GM21447 (cell line): ENCODE data around the gene NACA2.
"Not testable (repeated sequence)": the region's sequence is repeated elsewhere in the genome, so short reads cannot be mapped to it uniquely, and the experiment has no call there.

Source experiments
- ATAC-seq: cut with Tn5 transposase; IDR thresholded peaks from one replicate; pipeline ENCODE4 v1.9.1; 2021; ENCODE audit not compliant: unreplicated experiment

NACA2 gene

DNA sequence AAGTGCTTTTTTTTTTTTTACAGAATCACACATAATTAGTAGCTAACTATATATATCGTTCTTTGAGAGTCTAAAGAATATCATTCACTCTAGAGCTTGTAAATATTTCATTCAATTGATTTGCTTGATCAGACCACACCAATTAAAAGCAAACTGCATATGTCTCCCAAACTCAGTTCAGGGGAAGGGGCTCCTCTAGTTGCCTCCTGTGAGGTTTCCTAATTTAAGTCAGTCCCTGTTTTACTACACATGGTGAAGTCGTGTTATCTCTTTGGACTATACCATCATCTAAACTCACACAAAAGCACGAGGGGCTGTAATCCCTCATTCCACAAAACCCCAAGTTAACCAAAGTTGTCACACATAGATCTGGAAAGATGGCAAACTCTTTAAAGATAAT lies 11.7 kb downstream of the NACA2 start:
- no peak for ATAC-seq

DNA sequence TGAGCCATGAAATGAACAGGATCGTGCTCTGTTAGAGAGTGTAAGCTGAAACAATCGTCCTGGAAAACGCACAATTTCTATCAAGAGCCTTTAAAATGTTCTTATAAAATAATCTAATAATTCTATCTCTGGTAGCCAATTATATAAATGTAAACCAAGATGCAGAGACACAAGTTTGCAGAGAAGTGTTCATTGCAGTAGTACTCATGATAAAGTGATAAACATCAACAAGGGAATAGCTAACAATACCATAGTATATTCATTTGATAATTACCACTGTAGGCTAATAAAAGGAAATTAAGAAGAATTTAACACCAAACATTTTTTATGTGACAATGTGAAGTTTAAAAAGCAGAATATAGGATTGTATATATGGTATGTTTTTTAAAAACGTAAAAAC lies 12.4 kb downstream of the NACA2 start:
- ATAC-seq = no peak

DNA sequence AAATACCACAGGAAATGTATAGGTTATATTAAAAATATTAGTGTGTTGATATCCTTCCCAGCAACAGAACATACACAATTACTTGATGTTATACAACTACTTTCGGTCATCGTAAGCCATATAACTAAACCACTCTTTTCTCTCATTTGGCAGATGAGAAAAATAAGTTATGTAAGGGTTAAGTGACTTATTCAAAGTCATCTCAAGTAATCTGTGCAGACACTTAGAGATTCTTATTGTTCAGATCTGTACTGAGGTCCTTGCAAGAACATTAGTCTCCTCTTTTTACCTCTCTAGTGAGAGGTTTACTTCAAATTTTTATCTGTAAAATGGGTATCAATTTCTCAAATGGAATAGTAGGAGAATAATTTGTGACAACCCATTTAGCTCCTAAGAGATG lies 15.0 kb downstream of the NACA2 start:
- no peak for ATAC-seq

DNA sequence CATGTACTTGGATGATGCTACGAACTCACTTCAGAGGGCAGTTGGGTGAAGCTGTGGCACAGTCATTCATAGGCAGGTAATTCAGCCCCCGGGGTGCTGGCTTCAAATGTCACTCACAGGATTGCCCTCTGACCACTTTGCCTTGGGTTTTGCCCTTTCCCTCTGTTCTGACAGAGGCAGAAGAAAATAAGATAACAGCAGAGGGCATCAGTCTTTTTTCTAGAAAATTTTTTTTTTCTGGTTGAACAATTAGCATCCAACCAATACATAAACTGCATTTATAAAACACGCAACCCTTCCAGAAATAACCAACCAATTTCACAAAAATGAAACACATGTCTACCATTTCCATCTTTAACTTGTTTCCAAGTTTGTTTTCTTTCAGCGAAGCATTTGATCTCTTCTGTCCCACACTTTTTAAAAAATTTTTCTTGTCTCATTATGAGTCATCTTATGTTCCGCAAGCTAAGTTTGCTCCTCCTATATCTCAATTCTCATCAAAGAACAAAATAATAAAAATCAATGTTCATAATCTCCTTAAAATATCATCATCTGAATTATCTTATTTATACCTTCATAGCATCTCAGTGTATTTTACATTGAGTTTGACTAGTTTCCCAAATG lies 15.6 kb downstream of the NACA2 start:
- ATAC-seq = no peak

DNA sequence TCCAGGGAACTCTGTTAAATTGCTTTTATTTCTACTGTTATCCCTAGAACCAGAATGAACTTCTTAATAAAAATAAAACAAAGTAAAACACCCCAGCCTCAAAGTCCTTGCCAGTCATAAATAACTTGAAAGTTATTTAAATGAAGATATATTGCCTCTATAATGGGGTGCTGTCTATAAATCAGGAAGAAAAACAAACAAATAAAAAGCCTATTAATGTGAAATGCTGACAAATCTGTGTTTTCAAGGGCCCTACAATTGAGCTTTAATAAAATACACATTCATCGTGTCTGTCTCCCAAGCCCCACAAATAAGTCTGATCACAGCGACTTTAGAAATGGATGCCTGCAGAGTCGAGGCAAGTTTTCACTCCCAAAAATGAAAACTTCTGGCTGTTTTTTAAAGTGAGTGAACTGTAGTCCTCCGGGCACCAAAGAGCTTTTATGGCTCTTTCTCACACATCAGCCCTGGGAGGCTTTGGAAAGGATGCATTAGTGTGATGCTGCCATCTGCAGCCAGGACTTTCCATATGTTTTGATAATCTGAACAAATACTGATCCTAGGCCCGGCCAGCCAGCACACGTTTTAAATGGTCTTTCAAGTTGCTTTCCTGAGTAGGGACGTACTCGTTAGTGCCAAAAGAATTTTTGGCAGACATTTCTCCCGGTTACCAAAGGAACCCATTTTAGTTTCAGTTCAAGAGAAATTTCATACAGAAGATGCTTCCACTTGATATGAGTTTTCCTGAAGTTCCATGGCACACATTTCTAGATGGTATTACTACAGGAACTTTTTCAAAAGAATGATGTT lies 16.3 kb downstream of the NACA2 start:
- ATAC-seq = no peak

DNA sequence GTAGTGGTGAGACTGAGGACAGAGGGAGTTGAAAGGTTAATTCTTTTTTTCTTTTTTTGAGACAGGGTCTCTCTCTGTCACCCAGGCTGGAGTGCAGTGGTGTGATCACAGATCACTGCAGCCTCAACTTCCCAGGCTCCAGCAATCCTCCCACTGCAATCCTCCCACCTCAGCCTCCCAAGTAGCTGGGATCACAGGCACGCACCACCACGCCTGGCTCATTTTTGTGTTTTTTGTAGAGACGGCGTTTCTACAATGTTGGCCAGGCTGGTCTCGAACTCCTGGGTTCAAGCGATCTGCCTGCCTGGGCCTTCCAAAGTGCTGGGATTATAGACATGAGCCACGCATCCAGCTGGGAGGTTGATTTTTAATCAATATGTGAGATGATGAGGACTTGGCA lies 18.5 kb downstream of the NACA2 start:
- ATAC-seq = not testable (repeated sequence)

DNA sequence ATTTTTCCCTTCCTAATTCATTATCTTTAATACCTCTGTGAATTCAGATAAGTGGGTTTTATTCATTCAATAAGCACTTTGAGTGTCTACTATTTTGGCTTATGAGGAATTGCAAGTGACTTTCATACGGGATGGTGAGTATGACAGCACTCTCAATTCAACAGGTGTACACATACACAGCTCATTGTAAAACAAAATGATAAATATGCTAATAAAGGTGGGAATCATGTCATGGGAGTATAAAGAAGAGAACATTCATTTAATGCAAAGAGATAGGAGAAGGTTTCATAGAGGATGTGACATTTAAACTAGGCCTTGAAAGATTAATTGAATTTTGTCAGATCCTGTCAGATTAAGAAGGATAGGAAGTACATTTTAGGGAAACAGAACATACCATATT lies 19.4 kb downstream of the NACA2 start:
- no peak for ATAC-seq

DNA sequence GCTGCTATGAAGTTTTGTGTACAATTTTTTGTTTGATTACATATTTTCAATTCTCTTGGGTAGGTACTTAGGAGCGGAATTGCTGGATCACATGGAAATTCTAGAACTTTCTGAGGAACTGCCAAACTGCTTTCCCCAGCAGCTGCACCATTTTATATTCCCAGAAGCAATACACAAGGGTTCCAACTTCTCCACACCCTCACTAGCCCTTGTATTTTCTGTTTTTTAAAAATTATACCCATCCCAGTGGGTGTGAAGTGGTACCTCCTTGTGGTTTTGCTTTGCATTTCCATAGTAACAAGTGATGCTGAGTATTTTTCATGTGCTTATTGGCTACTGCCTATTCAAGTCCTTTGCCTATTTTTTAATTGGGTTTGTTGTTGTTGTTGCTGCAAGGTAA lies 20.9 kb downstream of the NACA2 start:
- ATAC-seq = no peak

DNA sequence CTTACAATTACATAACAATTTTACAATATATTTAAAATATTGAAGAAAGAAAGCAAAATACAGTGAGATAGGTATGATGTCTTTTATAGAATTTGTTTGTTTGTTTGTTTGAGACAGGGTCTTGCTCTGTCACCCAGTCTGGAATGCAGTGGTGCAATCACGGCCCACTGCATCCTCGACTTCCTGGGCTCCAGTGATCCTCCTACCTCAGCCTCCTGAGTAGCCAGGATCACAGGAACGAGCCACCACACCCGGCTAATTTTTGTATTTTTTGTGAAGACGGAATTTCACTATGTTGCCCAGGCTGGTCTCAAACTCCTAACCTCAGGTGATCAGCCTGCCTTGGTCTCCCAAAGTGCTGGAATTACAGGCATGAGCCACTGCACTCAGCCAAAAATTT lies 21.5 kb downstream of the NACA2 start:
- not testable (repeated sequence) for ATAC-seq

DNA sequence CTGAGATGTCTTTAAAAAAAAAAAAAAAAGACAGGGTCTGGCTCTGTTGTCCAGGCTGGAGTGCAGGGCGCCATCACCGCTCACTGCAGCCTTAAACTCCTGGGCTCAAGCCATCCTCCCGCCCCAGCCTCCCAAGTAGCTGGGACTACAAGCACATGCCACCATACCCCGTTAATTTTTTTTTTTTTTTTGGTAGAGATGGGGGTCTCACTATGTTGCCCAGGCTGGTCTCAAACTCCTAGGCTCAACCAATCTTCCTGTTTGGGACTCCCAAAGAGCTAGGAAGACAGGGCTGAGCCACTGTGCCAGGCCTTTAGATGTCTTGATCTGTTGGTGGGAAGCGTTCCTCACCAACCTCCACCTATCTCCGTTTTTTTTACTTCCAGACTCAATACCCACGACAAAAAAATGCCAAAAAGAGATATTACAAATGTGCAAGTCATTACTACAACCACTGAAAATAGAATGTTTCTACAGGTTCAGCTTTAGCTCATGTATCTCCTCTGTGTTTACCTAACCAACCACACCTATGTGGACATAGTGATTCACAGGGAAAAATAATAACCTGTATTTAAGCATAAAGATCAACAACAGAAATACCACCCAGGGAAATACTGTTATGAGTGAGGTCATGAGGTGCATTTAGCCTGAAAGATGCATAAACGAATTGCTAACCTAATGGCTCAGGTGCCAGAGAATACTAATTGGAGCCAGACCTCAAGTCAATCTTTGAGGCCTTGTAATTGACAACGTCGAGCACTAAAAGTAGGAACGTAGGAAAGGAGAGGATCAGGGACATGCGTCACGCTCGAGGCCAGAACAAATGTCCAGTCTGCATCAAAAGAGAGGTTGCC lies 22.6 kb downstream of the NACA2 start:
- no peak for ATAC-seq

DNA sequence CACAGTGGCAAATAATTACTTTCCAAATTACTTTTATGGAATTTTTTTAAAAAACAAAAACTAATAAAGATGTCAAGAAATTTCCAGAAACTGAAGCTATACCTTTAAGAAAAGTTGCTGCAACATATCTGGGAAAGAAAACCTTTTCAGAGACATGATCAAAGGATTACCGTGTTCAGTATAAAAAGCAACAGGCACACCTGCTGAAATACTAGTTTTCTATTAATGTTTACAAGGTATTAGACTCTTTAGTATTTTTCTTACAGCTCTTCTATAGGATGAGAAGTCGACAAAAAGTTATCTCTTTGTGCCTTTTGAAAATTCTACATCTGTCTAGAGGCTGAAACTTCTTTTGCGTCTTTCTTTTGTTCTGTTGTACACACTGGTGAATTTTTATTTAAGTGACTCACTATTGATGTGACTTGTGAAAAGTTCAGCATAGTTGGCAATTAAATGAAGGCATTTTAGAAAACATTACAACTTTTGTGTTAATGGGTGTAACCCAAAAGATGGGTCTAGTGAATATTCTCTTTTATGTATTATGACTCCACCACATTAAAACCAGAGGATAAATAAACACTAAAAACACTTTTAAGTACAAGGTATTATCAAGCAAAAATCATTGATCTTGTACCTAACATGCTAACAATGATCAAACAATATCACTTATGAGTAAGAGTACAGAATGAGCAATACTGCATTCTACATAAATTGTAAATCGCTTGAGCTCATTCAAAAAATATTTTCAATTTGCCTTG lies 23.8 kb downstream of the NACA2 start:
- ATAC-seq = no peak

DNA sequence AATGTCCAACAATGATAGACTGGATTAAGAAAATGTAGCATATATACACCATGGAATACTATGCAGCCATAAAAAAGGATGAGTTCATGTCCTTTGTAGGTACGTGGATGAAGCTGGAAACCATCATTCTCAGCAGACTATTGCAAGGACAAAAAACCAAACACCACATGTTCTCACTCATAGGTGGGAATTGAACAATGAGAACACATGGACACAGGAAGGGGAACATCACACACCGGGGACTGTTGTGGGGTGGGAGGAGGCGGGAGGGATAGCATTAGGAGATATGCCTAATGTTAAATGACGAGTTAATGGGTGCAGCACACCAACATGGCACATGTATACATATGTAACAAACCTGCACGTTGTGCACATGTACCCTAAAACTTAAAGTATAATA lies 24.6 kb downstream of the NACA2 start:
- not testable (repeated sequence) for ATAC-seq

DNA sequence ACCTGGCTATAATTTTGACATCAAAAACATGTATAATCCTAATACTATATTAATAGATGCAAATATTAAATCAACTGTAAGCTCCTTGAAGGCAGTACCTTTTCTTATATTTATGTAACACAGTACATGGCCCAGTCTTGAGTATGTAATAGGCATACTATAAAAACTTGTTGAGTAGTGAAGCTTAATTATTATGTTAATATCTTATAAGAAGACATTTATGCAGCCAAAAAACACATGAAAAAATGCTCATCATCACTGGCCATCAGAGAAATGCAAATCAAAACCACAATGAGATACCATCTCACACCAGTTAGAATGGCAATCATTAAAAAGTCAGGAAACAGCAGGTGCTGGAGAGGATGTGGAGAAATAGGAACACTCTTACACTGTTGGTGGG lies 25.2 kb downstream of the NACA2 start:
- not testable (repeated sequence) for ATAC-seq

DNA sequence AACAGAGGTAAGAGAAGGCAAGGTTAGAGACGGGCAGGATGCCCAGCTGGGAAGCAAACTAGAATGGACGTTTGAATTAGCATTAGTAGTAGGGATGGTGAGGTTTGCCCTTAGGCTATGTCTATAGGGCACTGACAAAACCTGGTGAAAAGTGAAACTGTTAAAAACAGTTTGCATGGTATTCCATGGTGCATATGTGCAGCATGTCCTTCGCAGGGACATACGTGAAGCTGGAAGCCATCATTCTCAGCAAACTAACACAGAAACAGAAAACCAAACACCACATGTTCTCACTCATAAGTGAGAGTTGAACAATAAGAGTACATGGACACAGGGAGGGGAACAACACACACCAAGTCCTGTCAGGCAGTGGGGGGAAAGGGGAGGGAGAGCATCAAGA lies 25.8 kb downstream of the NACA2 start:
- ATAC-seq = no peak

DNA sequence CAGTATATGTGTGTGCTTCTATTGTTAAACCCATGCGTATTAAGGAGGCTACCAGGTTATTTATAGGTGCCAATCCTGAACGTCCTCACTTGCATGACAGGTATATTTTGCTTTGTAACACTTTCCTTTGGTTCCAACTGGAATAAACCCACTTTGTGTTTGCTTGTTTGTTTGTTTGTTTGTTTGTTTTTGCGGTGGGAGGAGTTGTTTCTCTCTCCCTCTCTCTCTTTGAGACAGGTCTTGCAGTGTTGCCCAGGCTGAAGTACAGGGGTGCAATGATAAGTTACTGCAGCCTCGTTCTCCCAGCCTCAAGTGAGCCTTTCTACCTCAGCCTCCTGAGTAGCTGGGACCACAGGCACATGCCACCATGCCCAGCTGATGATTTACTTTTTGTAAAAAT lies 28.7 kb downstream of the NACA2 start:
- ATAC-seq = no peak

DNA sequence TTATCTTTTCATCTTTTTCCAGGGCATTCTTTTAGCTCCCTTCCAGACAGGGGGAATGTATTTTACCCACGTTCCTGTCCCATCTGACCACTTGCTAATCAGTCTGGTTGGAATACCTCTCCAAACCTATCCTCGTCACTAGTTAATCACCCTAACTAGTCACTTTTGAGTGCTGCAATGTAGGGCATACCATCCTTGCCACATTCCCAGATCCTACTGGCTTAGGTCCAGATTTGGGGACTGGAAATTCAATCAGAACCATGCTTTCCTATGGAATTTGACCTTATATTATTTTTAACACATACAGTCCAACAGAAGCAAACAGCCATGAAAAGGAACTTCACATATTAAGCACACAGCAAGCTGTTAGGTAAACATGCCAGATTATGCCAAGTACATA lies 29.7 kb downstream of the NACA2 start:
- no peak for ATAC-seq

DNA sequence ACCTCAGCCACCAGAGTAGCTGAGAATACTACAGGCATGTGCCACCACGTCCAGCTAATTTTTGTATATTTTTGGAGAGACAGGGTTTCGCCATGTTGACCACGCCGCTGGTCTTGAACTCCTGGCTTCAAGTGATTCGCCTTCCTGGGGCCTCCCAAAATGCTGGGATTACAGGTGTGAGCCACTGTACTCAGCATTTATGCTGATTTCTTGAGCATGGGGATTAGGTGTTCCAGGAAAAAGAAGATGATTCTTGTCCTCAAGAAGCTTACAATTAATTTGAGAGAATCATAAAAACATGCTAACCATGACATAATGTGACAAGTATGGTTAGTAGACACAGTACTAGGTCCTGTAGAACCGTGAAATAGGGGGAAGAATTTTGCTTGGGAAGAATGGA lies 30.9 kb downstream of the NACA2 start:
- ATAC-seq = no peak

DNA sequence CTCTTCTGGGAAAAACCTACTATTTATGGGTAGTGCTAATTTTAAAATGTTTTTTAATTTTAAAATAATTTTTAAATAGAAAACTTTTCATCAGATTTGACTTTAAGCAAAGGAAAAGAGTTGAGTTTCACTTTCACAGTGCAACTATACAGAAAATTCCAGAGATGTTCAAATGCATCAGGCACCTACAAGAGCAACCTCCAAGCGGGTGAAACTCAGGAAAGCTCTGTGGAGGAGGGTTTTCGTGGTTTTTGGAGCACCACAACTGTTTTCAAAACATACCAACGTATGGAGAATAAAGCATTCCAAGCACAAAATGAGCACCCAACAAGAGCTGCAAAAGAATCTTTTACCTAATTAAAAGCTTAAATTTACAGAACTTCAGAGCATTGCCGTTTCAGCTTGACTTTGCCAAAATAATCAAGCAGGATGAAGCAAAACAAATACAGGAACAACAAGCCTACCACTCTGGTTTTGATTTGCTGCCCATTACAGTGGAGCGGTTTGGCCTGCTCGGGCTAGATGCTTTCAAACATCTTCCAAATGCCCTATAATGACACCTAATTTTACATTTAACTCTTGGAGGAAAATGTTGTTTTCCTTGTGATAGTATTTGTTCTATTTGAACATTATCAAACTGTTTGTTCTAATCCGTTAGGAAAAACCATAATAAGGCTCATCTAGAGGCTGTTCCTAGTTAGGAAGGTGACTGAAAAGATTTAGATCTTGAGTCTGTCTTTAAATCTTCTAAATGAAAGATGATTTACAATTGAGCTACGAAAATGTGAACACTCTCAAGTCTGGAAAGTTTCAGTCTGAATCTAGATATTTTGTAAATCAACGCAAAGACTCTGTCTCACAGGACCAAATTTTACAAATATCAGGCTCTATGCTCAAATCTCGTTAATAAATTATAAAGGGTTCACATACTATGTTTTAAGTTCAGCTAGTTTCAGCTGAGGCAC lies 34.5 kb downstream of the NACA2 start:
- no peak for ATAC-seq

DNA sequence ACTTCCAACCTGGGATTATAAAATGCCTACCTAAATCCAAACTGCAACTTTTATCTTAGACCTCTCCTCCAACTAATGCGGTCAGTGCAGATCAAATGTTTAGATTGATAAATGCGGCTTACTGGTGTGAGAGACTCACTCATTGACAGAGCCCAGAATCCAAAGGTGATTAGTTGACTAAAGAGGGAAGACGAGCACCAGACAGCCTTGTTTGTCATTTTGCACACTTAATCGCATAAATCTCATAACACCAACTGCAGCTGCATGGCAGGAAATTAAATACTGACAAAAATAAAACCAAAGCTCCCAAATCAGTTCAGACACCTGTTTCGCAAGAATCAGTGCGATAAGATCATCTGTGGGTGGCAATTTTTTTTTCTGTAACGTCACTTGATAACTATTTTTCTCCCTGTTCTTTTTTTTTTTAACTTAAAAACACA lies 35.9 kb downstream of the NACA2 start:
- ATAC-seq = no peak

DNA sequence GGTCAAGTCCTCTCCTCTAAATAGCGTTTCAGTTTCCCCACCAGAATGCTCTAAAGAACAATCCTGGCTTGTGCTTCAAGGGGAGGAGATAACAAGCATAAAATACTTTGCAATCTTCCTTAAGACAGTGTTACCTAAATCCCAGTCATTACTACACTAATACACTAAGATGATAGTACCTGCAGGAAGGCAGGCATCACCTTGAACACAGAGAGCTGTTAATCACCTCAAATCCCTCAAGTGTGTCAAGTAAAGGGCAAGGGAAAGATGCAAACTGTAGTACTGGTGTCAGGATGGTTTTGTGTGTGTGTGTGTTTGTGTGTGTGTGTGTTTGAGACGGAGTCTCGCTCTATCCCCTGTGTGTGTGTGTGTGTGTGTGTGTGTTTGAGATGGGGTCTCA lies 36.8 kb downstream of the NACA2 start:
- ATAC-seq = no peak
